B cell (primary cell): Measurements from ENCODE around the gene AP5S1.

Experiments used
- EZH2 ChIP-seq: IDR thresholded peaks from 2 replicates; pipeline ENCODE4 v1.6.1; 2012; ENCODE audit warnings: borderline replicate concordance, low read depth, mild to moderate bottlenecking, moderate library complexity, low read length; ENCODE audit not compliant: insufficient read depth, poor library complexity, severe bottlenecking
- TF ChIP-seq, protein P1 (sequence below): fragments of 200-600 bp; IDR thresholded peaks from one replicate; pipeline ENCODE4 v1.8.0; 2022; ENCODE audit warnings: antibody characterized with exemption, mild to moderate bottlenecking

GRCh38 chr20:3857405-3857804 is 37.1 kb downstream of the AP5S1 start:
- TF ChIP-seq, protein P1, sequence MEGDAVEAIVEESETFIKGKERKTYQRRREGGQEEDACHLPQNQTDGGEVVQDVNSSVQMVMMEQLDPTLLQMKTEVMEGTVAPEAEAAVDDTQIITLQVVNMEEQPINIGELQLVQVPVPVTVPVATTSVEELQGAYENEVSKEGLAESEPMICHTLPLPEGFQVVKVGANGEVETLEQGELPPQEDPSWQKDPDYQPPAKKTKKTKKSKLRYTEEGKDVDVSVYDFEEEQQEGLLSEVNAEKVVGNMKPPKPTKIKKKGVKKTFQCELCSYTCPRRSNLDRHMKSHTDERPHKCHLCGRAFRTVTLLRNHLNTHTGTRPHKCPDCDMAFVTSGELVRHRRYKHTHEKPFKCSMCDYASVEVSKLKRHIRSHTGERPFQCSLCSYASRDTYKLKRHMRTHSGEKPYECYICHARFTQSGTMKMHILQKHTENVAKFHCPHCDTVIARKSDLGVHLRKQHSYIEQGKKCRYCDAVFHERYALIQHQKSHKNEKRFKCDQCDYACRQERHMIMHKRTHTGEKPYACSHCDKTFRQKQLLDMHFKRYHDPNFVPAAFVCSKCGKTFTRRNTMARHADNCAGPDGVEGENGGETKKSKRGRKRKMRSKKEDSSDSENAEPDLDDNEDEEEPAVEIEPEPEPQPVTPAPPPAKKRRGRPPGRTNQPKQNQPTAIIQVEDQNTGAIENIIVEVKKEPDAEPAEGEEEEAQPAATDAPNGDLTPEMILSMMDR = no peak
- TF ChIP-seq EZH2 = no peak
